ENCODE results near the gene CAMK1D.

CAMK1D gene

GRCh38 chr10:12473491-12473890 lies 124.1 kb downstream of the CAMK1D start:
- Mint-ChIP-seq H3K36me3 (ENCODE audit: low read depth) (no peaks in the 10 kb centered on the region), H3K9me3 (no peaks in the 10 kb centered on the region), H3K4me3 (no peak overlapping the region), H3K27me3 (ENCODE audit: low read depth) (peaks cover 4% of the 10 kb centered on the region), H3K4me1 (peaks cover 3% of the 10 kb centered on the region), H3K27ac (no peak overlapping the region)
- no peak for TF ChIP-seq CTCF (IDR thresholded peaks at IDR 0.05; ENCODE audit: unreplicated experiment in 3 of 3)

- peaks cover 4% of the 10 kb centered on the region for H3K27me3 Mint-ChIP-seq (ENCODE audit: low read depth)
- no peak overlapping the region for H3K27ac Mint-ChIP-seq
- peaks cover 3% of the 10 kb centered on the region for H3K4me1 Mint-ChIP-seq
- no peak overlapping the region for H3K4me3 Mint-ChIP-seq
- no peaks in the 10 kb centered on the region for H3K36me3 Mint-ChIP-seq (ENCODE audit: low read depth)
- no peaks in the 10 kb centered on the region for H3K9me3 Mint-ChIP-seq
- no peak for TF ChIP-seq CTCF (IDR thresholded peaks at IDR 0.05; ENCODE audit: unreplicated experiment in 3 of 3)
Observed at GRCh38 chr10:12474727-12475412, 125.5 kb downstream of the CAMK1D start.

GRCh38 chr10:12476656-12477055 lies 127.3 kb downstream of the CAMK1D start:
- H3K4me3 Mint-ChIP-seq: no peak overlapping the region
- no peak for TF ChIP-seq CTCF (IDR thresholded peaks at IDR 0.05; ENCODE audit: unreplicated experiment in 3 of 3)
- H3K4me1 Mint-ChIP-seq: peaks cover 6% of the 10 kb centered on the region
- no peak overlapping the region for H3K27ac Mint-ChIP-seq
- no peaks in the 10 kb centered on the region for H3K9me3 Mint-ChIP-seq
- H3K36me3 Mint-ChIP-seq (ENCODE audit: low read depth): no peaks in the 10 kb centered on the region
- peaks cover 4% of the 10 kb centered on the region for H3K27me3 Mint-ChIP-seq (ENCODE audit: low read depth)

GRCh38 chr10:12479437-12479844 lies 130.1 kb downstream of the CAMK1D start:
- Mint-ChIP-seq H3K4me1 (peaks cover 26% of the 10 kb centered on the region), H3K27me3 (ENCODE audit: low read depth) (peaks cover 4% of the 10 kb centered on the region), H3K36me3 (ENCODE audit: low read depth) (no peaks in the 10 kb centered on the region), H3K4me3 (no peak overlapping the region), H3K27ac (no peak overlapping the region), H3K9me3 (no peaks in the 10 kb centered on the region)
- TF ChIP-seq CTCF (IDR thresholded peaks at IDR 0.05; ENCODE audit: unreplicated experiment in 3 of 3): no peak

GRCh38 chr10:12479924-12480323 lies 130.6 kb downstream of the CAMK1D start:
- Mint-ChIP-seq H3K4me3 (no peak overlapping the region), H3K9me3 (no peaks in the 10 kb centered on the region)

More at GRCh38 chr10:12479924-12480323, 130.6 kb downstream of the CAMK1D start:
- Mint-ChIP-seq H3K36me3 (ENCODE audit: low read depth) (no peaks in the 10 kb centered on the region), H3K27me3 (ENCODE audit: low read depth) (peaks cover 4% of the 10 kb centered on the region), H3K4me1 (peaks cover 29% of the 10 kb centered on the region), H3K27ac (no peak overlapping the region)
- TF ChIP-seq CTCF (IDR thresholded peaks at IDR 0.05; ENCODE audit: unreplicated experiment in 3 of 3): no peak
